K562 (cell line): Measurements from ENCODE around the gene MYH11. TPM values are rescaled to one million over a fixed set of nuclear protein-coding genes. Genes with fewer than 3 reads are reported as not detected.
"Not testable (repeated sequence)": the region's sequence is repeated elsewhere in the genome, so short reads cannot be mapped to it uniquely, and the experiment has no call there.

ENCODE experiments used
- ATAC-seq: fragments of 200-7000 bp; cut with Tn5 transposase; 3 replicates; pipeline ENCODE4 v1.9.1; 2020; ENCODE audit warnings: moderate library complexity
- BruUV-seq: library from RNA; stranded (reverse); fragments of 400-500 nt; replicated peaks from 2 replicates; lab custom pipeline; 2021; lab: Mats Ljungman, UMichigan
- CTCF ChIA-PET: fragments of 300-600 bp; formaldehyde crosslinking; extraction: SDS; loops from one replicate; lab custom pipeline; 2021; ENCODE audit warnings: low intra/inter-chr PET ratio; lab: Yijun Ruan, JAX
- POLR2A ChIA-PET: fragments of 300-600, 350-650 bp; sonication (Branson Sonifier 250); formaldehyde crosslinking; extraction: SDS; loops from one replicate; lab custom pipeline; 2021; ENCODE audit warnings: antibody characterized with exemption, inconsistent platforms; lab: Yijun Ruan, JAX
- DNase-seq, 4 experiments: peaks; one replicate each; pipeline versions ENCODE4 v3.0.0 to v3.0.0-alpha.2; 2011 to 2018; ENCODE audit warnings: low spot score in 3 of 4, mixed read lengths in 3 of 4; ENCODE audit errors: extremely low read depth in 1 of 4
- FAIRE-seq: peaks from 2 replicates; lab custom pipeline; 2011; peaks lifted over from hg19 to GRCh38; lab: Jason Lieb, UNC
- H2AFZ ChIP-seq: 2 replicates; pipeline ENCODE4 v1.6.0; 2011; ENCODE audit warnings: low read depth, low read length, control low read depth, inconsistent platforms
- H3K27ac ChIP-seq: fragments of 200-600 bp; 3 replicates; pipeline ENCODE4 v1.8.0; 2011; ENCODE audit warnings: low read depth, mild to moderate bottlenecking, control low read depth, inconsistent platforms, low read length, moderate library complexity, mixed read lengths; ENCODE audit errors: extremely low read depth
- H3K27me3 ChIP-seq, 2 experiments: fragments of 300-600 bp in 1 of 2; 2 replicates in 1 of 2; 3 replicates in 1 of 2; pipeline versions ENCODE4 v1.6.0 to v1.8.0; 2011; ENCODE audit warnings: inconsistent platforms in 2 of 2, low read length in 2 of 2, mild to moderate bottlenecking in 1 of 2, mixed read lengths in 1 of 2, moderate library complexity in 1 of 2; ENCODE audit not compliant: control insufficient read depth in 2 of 2, insufficient read depth in 2 of 2
- H3K36me3 ChIP-seq: fragments of 300-600 bp; 3 replicates; pipeline ENCODE4 v1.8.0; 2011; ENCODE audit warnings: mild to moderate bottlenecking, low read length, inconsistent platforms; ENCODE audit not compliant: control insufficient read depth, insufficient read depth
- H3K4me1 ChIP-seq, 2 experiments: fragments of 200-600 bp in 1 of 2; replicated peaks in 1 of 2; 2 replicates in 1 of 2; 3 replicates in 1 of 2; pipeline versions ENCODE4 v1.5.1 to v1.8.0; 2011; ENCODE audit warnings: inconsistent platforms in 2 of 2, low read length in 2 of 2, mild to moderate bottlenecking in 1 of 2, mixed read lengths in 1 of 2, moderate library complexity in 1 of 2; ENCODE audit not compliant: control insufficient read depth in 2 of 2, insufficient read depth in 2 of 2
- H3K4me2 ChIP-seq: 2 replicates; pipeline ENCODE4 v1.6.1; 2011; ENCODE audit warnings: low read length, control low read depth, inconsistent platforms, mixed read lengths; ENCODE audit not compliant: insufficient read depth
- H3K4me3 ChIP-seq: fragments of 200-600 bp; sonication (generic), shearing (Covaris generic); 2 replicates; pipeline ENCODE4 v1.5.1; 2016; ENCODE audit warnings: control low read depth, inconsistent platforms
- H3K79me2 ChIP-seq: fragments of 200-600 bp; 3 replicates; pipeline ENCODE4 v1.8.0; 2011; ENCODE audit warnings: low read length, inconsistent platforms; ENCODE audit not compliant: control insufficient read depth, insufficient read depth
- H3K9ac ChIP-seq, 2 experiments: 2 replicates each; pipeline versions ENCODE4 v1.6.0 to v1.6.1; 2011; ENCODE audit warnings: low read depth in 2 of 2, low read length in 2 of 2, control low read depth in 1 of 2, inconsistent platforms in 1 of 2, mild to moderate bottlenecking in 1 of 2, mixed read lengths in 1 of 2; ENCODE audit not compliant: insufficient read depth in 1 of 2
- H3K9me1 ChIP-seq: one replicate; pipeline ENCODE4 v1.6.0; 2011; ENCODE audit warnings: inconsistent platforms, mild to moderate bottlenecking, low read length, moderate library complexity; ENCODE audit not compliant: control insufficient read depth, insufficient read depth
- H3K9me3 ChIP-seq: replicated peaks from 2 replicates; pipeline ENCODE4 v1.5.1; 2011; ENCODE audit warnings: low read depth, low read length, inconsistent platforms; ENCODE audit not compliant: control insufficient read depth, insufficient read depth
- H4K20me1 ChIP-seq: replicated peaks from 2 replicates; pipeline ENCODE4 v1.6.1; 2011; ENCODE audit warnings: low read length, inconsistent platforms, mixed read lengths; ENCODE audit not compliant: control insufficient read depth, insufficient read depth
- FOXA1 ChIP-seq: fragments of 450-650 bp; IDR thresholded peaks from 2 replicates; pipeline ENCODE4 v1.6.1; 2016; ENCODE audit warnings: mild to moderate bottlenecking, borderline replicate concordance
- WGBS: fragments of 100-300 bp; shearing (Covaris generic); methylation state at CpG from one replicate; pipeline ENCODE4 v1.1.6; 2016; ENCODE audit warnings: low coverage, mixed read lengths; ENCODE audit not compliant: insufficient coverage; ENCODE audit errors: missing lambda C conversion rate; 5-methylcytosine and 5-hydroxymethylcytosine counted together
- in situ Hi-C: fragments of 300-500 bp; cut with MboI; formaldehyde crosslinking; loops from 4 replicates; pipeline ENCODE4 v1.15.0; 2018; ENCODE audit warnings: inconsistent platforms, mixed read lengths
- intact Hi-C: fragments of 100-400 bp; cut with micrococcal nuclease; formaldehyde crosslinking; loops from 2 replicates; pipeline ENCODE4 v1.14.2; 2022
- polyA plus RNA-seq, 8 experiments: library from polyadenylated mRNA; depleted of rRNA in 4 of 8; stranded (reverse) in 5 of 8; unstranded in 3 of 8; fragments of >200 nt; fragmentation: Nextera tagmentation in 2 of 8; fragmentation: Illumina TruSeq in 1 of 8; extraction: Ambion mirVana in 2 of 8; extraction: Trizol in 1 of 8; gene quantifications; 2 replicates each; pipeline versions ENCODE4 v1.2.1 to v1.2.3, GENCODE V29; 2011 to 2014; ENCODE audit warnings: inconsistent platforms in 1 of 8, missing spikeins in 1 of 8
- total RNA-seq, 7 experiments: library from RNA; depleted of rRNA in 6 of 7; stranded (reverse); fragments of >200 nt in 6 of 7; fragmentation: Illumina TruSeq in 2 of 7; extraction: Trizol in 2 of 7; gene quantifications; 2 replicates each; pipeline versions ENCODE4 v1.2.1 to v1.2.3, GENCODE V29; 2011 to 2021; ENCODE audit warnings: low replicate concordance in 1 of 7
- TF ChIP-seq, protein P1 (sequence below), 2 experiments: fragments of 450-650 bp; IDR thresholded peaks; 2 replicates each; pipeline ENCODE4 v1.6.1; 2016; ENCODE audit warnings: mild to moderate bottlenecking in 2 of 2, borderline replicate concordance in 1 of 2, low read depth in 1 of 2, moderate library complexity in 1 of 2
- TF ChIP-seq, protein P2 (sequence below): IDR thresholded peaks from 3 replicates; pipeline ENCODE4 v1.6.1; 2011; ENCODE audit warnings: borderline replicate concordance, mild to moderate bottlenecking, moderate library complexity; ENCODE audit not compliant: insufficient read length; ENCODE audit errors: extremely low read depth

Gene MYH11
- total and polyA plus RNA-seq, 9 of the 15 experiments (the other 6 are each of a cell fraction or from before 2014, with no cell fraction given): 0.05 to 0.47 (median 0.08) TPM; not detected in 5

DNA sequence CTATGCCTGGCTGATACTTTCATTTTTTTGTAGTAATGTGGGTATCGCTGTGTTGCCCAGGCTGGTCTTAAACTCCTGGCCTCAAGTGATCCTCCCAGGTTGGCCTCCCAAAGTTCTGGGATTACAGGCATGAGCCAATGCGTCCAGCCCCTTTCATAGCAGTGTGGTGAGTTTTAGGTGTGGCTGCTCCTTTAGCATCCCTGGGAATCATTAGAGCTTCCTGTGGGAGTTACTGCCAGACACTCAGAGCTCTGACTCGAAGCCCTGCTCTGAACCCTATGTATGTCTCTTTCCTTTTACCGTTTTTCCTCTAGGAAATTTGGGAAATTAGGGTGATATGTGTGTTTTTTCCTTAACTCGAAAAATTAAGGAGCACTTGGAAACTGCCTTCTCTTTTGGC lies 162.3 kb downstream of the MYH11 start (continued):
- TF ChIP-seq, protein P1, sequence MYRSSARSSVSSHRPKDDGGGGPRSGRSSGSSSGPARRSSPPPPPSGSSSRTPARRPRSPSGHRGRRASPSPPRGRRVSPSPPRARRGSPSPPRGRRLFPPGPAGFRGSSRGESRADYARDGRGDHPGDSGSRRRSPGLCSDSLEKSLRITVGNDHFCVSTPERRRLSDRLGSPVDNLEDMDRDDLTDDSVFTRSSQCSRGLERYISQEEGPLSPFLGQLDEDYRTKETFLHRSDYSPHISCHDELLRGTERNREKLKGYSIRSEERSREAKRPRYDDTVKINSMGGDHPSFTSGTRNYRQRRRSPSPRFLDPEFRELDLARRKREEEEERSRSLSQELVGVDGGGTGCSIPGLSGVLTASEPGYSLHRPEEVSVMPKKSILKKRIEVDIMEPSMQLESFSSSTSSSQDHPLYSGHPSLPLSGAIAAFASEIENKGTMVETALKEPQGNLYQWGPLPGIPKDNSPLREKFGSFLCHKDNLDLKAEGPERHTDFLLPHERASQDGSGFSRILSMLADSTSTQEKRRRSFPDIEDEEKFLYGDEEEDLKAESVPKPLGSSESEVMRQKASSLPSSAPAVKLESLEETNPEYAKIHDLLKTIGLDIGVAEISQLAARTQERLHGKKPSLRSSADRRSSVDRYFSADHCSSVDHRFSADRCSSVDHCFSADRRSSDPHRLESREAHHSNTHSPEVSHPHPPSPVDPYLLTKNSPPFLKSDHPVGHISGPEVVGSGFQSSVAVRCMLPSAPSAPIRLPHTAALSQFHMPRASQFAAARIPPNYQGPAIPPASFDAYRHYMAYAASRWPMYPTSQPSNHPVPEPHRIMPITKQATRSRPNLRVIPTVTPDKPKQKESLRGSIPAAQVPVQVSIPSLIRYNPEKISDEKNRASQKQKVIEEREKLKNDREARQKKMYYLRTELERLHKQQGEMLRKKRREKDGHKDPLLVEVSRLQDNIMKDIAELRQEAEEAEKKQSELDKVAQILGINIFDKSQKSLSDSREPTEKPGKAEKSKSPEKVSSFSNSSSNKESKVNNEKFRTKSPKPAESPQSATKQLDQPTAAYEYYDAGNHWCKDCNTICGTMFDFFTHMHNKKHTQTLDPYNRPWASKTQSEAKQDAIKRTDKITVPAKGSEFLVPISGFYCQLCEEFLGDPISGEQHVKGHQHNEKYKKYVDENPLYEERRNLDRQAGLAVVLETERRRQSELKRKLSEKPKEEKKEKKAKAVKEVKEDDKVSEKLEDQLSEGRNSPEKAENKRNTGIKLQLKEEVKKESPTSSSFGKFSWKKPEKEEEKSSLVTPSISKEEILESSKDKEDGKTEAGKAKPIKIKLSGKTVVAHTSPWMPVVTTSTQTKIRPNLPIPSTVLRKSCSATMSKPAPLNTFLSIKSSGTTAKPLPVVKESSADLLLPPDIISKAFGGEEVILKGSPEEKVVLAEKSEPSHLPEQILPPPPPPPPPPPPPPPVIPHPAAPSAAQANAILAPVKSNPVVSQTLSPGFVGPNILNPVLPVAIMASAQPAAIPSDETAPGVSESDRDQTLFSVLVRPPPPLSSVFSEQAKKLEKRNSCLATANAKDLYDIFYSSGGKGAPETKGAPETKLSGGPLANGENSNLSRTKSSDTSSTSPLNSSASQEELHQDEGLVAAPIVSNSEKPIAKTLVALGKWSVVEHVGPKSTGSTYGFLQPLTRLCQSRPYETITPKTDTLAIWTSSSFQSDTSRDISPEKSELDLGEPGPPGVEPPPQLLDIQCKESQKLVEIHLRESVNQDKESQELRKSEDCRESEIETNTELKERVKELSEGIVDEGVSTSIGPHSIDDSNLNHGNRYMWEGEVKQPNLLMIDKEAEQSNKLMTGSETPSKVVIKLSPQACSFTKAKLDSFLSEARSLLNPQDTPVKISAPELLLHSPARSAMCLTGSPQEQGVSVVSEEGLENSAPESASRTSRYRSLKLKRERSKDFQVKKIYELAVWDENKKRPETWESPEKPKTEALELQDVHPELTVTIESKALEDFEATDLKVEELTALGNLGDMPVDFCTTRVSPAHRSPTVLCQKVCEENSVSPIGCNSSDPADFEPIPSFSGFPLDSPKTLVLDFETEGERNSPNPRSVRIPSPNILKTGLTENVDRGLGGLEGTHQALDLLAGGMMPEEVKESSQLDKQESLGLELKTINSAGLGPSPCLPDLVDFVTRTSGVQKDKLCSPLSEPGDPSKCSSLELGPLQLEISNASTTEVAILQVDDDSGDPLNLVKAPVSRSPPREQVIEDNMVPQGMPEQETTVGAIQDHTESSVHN (IDR thresholded peaks at IDR 0.05; ENCODE audit: borderline replicate concordance in 1 of 2, low read depth in 1 of 2): no peak
- no peak for TF ChIP-seq FOXA1
- TF ChIP-seq, protein P2, sequence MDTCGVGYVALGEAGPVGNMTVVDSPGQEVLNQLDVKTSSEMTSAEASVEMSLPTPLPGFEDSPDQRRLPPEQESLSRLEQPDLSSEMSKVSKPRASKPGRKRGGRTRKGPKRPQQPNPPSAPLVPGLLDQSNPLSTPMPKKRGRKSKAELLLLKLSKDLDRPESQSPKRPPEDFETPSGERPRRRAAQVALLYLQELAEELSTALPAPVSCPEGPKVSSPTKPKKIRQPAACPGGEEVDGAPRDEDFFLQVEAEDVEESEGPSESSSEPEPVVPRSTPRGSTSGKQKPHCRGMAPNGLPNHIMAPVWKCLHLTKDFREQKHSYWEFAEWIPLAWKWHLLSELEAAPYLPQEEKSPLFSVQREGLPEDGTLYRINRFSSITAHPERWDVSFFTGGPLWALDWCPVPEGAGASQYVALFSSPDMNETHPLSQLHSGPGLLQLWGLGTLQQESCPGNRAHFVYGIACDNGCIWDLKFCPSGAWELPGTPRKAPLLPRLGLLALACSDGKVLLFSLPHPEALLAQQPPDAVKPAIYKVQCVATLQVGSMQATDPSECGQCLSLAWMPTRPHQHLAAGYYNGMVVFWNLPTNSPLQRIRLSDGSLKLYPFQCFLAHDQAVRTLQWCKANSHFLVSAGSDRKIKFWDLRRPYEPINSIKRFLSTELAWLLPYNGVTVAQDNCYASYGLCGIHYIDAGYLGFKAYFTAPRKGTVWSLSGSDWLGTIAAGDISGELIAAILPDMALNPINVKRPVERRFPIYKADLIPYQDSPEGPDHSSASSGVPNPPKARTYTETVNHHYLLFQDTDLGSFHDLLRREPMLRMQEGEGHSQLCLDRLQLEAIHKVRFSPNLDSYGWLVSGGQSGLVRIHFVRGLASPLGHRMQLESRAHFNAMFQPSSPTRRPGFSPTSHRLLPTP: no peak

DNA sequence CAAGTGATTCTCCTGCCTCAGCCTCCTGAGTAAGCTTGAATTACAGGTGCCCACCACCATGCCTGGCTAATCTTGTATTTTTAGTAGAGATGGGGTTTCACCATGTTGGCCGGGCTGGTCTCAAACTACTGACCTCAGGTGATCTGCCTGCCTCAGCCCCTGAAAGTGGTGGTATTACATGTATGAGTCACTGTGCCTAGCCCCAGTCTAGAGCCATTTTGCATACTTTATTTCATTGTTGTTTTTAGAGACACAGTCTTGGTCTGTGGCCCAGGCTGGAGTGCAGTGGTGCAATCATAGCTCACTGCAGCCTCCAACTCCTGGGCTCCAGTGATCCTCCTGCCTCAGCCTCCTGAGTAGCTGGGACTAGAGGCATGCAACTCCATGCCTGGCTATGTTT lies 164.3 kb downstream of the MYH11 start:
- H3K27me3 ChIP-seq, CTCF ChIA-PET, FAIRE-seq, H2AFZ ChIP-seq, H3K4me2 ChIP-seq, H3K4me1 ChIP-seq, H4K20me1 ChIP-seq, BruUV-seq, in situ Hi-C loops, H3K27ac ChIP-seq, H3K79me2 ChIP-seq, H3K9me3 ChIP-seq, H3K9me1 ChIP-seq, DNase-seq, ATAC-seq, H3K9ac ChIP-seq, H3K4me3 ChIP-seq, intact Hi-C loops: not testable (repeated sequence)
- WGBS: 100% methylated on average over 1 of the region's 1 CpG
- H3K36me3 ChIP-seq: peaks cover 80% of the 10 kb centered on the region; the same call in 2 of the 3 replicates
- POLR2A ChIA-PET: interaction anchor here (0.6 kb wide), 2 partner anchors 15 to 248 kb away, joined by 3 to 4 read pairs; no protein-coding TSS in a partner anchor
